Kidney (tissue), 14 donors: ENCODE data around the gene CDK15. TPM values are rescaled to one million over a fixed set of nuclear protein-coding genes. Genes with fewer than 3 reads are reported as not detected.

ENCODE experiments used
- DNase-seq, 5 donors: peaks; one replicate each; pipeline ENCODE4 v3.0.0-alpha.2; 2013 to 2020
- FAIRE-seq: peaks from 2 replicates; lab custom pipeline; 2012; peaks lifted over from hg19 to GRCh38; lab: Jason Lieb, UNC
- H3K27ac ChIP-seq, 2 donors: one replicate each; pipeline ENCODE4 v1.7.0; 2013; ENCODE audit warnings: low read depth in 2 of 2, low read length in 2 of 2, inconsistent platforms in 1 of 2
- H3K27me3 ChIP-seq: one replicate; pipeline ENCODE4 v1.7.1; 2013; ENCODE audit warnings: low read length, inconsistent platforms; ENCODE audit not compliant: control insufficient read depth, insufficient read depth
- H3K36me3 ChIP-seq, 3 donors: one replicate each; pipeline versions ENCODE4 v1.7.0 to v1.7.1; 2013; ENCODE audit warnings: low read length in 3 of 3, control low read depth in 1 of 3, inconsistent platforms in 1 of 3; ENCODE audit not compliant: insufficient read depth in 3 of 3, control insufficient read depth in 2 of 3
- H3K4me1 ChIP-seq, 3 donors: one replicate each; pipeline versions ENCODE4 v1.7.0 to v1.7.1; 2013; ENCODE audit warnings: low read length in 3 of 3, inconsistent platforms in 1 of 3, low read depth in 1 of 3; ENCODE audit not compliant: control insufficient read depth in 2 of 3, insufficient read depth in 2 of 3
- H3K4me3 ChIP-seq, 3 donors: one replicate each; pipeline versions ENCODE4 v1.7.0 to v1.8.1; 2013; ENCODE audit warnings: low read length in 3 of 3, control low read depth in 1 of 3, inconsistent platforms in 1 of 3
- H3K9ac ChIP-seq, 3 donors: one replicate each; pipeline versions ENCODE4 v1.7.0 to v1.7.1; 2013; ENCODE audit warnings: low read length in 3 of 3, control low read depth in 1 of 3, inconsistent platforms in 1 of 3
- H3K9me3 ChIP-seq, 3 donors: one replicate each; pipeline versions ENCODE4 v1.7.0 to v1.7.1; 2013; ENCODE audit warnings: low read length in 3 of 3, control low read depth in 1 of 3, inconsistent platforms in 1 of 3; ENCODE audit not compliant: control insufficient read depth in 2 of 3, insufficient read depth in 1 of 3
- CTCF ChIP-seq: IDR thresholded peaks from 3 replicates; pipeline ENCODE4 v1.5.1; 2012; ENCODE audit warnings: mild to moderate bottlenecking, moderate library complexity, borderline replicate concordance; ENCODE audit not compliant: insufficient read depth; ENCODE audit errors: extremely low read depth
- intact Hi-C: fragments of 100-400 bp; cut with DNase I; formaldehyde crosslinking; loops from one replicate; pipeline ENCODE4 v1.11.1; 2022
- polyA plus RNA-seq: library from polyadenylated mRNA; stranded (reverse); fragments of 350-450 nt; fragmentation: Illumina TruSeq; extraction: RNeasy Lipid Tissue Mini Kit (QIAGEN cat#74804); gene quantifications from one replicate; pipeline ENCODE4 v1.2.3, GENCODE V29; 2014; ENCODE audit warnings: low read depth, low replicate concordance; ENCODE audit not compliant: insufficient read depth
- total RNA-seq: library from RNA; stranded (reverse); fragmentation: NEBNext Ultra II Directional; extraction: Animal tissue kit (Norgen Biotek cat#: 25700); gene quantifications from one replicate; pipeline ENCODE4 v1.2.1, GENCODE V29; 2021
- donor health status: control.
- donor health status: control.
- donor health status: control.
- donor health status: control.
- donor health status: control.
- donor health status: DM: yes; HTN: yes; CAD: no.
- donor health status: Normal renal cell carcinoma (clear cell type).

CDK15 gene
- total and polyA plus RNA-seq, 2 donors from 2014 or later, result 0.11 to 2.7 TPM

DNA sequence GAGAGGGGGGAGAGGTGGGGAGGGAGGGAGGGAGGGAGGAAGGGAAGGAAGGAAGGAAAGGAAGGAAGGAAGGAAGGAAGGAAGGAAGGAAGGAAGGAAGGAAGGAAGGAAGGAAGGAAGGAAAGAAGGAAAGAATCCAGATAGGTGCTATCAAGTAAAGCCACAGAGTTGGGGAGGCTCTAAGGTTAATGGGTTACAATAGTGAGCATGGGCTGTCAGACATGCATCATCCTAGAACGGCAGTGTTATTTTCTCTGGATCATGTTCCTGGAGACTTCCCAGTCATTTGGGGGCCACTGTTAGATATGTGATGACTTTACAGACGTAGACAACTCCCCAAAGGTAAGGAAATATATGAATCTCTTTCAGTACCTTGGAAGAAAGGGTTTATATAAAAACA, 31.1 kb downstream of the CDK15 start:
- Histone ChIP-seq H3K4me1 (no peaks in the 10 kb centered on the region), H3K9me3 (peaks cover 0 to 2% (median 0%) of the 10 kb centered on the region in 3 donors), H3K4me3 (no peak overlapping the region), H3K36me3 (no peaks in the 10 kb centered on the region), H3K27ac (no peak overlapping the region), H3K27me3 (no peaks in the 10 kb centered on the region), H3K9ac (no peak overlapping the region)
- no peak for FAIRE-seq
- intact Hi-C loops, result no loop called here
- no peak for TF ChIP-seq CTCF
- no peak for DNase-seq

- DNase-seq, result no peak
- peaks cover 0 to 2% (median 0%) of the 10 kb centered on the region in 3 donors for H3K9me3 ChIP-seq
- TF ChIP-seq CTCF, result no peak
- H3K27me3 ChIP-seq, result no peaks in the 10 kb centered on the region
- H3K4me3 ChIP-seq, result no peak overlapping the region
- intact Hi-C loops, result no loop called here
- H3K4me1 ChIP-seq, result no peaks in the 10 kb centered on the region
- no peaks in the 10 kb centered on the region for H3K36me3 ChIP-seq
- H3K9ac ChIP-seq, result no peak overlapping the region
- H3K27ac ChIP-seq, result no peak overlapping the region
- FAIRE-seq, result no peak
Measured at GRCh38 chr2:201837824-201838431, 31.6 kb downstream of the CDK15 start.

GRCh38 chr2:201839727-201840126, 33.4 kb downstream of the CDK15 start:
- no peak overlapping the region for H3K9ac ChIP-seq
- intact Hi-C loops, result no loop called here
- H3K4me3 ChIP-seq, result no peak overlapping the region
- H3K27me3 ChIP-seq, result no peaks in the 10 kb centered on the region
- FAIRE-seq, result no peak
- no peaks in the 10 kb centered on the region for H3K4me1 ChIP-seq
- no peak overlapping the region for H3K27ac ChIP-seq
- no peaks in the 10 kb centered on the region for H3K36me3 ChIP-seq
- no peak for TF ChIP-seq CTCF
- H3K9me3 ChIP-seq, result peaks cover 0 to 2% (median 0%) of the 10 kb centered on the region in 3 donors
- DNase-seq, result no peak

DNA sequence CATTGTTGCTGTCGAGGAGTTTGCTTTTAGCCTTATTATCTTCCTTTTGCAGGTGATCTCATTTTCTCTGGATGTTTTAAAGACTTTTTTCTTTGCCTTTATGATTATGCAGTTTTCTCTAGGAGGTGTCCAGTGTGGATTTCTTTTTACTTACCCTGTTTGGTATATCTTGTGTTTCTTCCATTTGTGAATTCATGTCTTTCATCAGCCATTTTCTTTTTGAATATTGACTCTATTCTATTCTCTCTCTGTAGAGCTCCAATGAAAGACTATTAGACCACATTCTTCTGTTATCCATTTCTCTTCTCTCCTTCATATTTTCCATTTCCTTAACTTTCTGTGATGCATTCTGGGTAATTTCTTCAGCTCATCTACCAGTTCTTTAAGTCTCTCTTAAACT, 34.4 kb downstream of the CDK15 start:
- peaks cover 0 to 2% (median 0%) of the 10 kb centered on the region in 3 donors for H3K9me3 ChIP-seq
- TF ChIP-seq CTCF, result no peak
- FAIRE-seq (no peak), DNase-seq (no peak)
- H3K36me3 ChIP-seq, result no peaks in the 10 kb centered on the region
- no peak overlapping the region for H3K4me3 ChIP-seq
- H3K9ac ChIP-seq, result no peak overlapping the region
- H3K27me3 ChIP-seq, result no peaks in the 10 kb centered on the region
- no peaks in the 10 kb centered on the region for H3K4me1 ChIP-seq
- no peak overlapping the region for H3K27ac ChIP-seq
- intact Hi-C loops, result no loop called here
